Measurements from ENCODE around the gene LRRC4. TPM values are rescaled to one million over a fixed set of nuclear protein-coding genes. Genes with fewer than 3 reads are reported as not detected.

Gene LRRC4
- total and polyA plus RNA-seq, 2 donors (not counting 1 experiment from before 2014, with no cell fraction given) = 0.20 to 0.33 TPM

GRCh38 chr7:128025380-128025779, 5.9 kb downstream of the LRRC4 start:
- Histone ChIP-seq H3K4me1 (ENCODE audit: control insufficient read depth, extremely low read depth, insufficient read depth, low read length) (peaks cover 6% of the 10 kb centered on the region), H3K27ac (ENCODE audit: insufficient read depth, low read length) (no peak overlapping the region), H3K9me3 (ENCODE audit: control insufficient read depth, insufficient read depth, low read depth, low read length) (no peaks in the 10 kb centered on the region), H2AFZ (ENCODE audit: low read length) (no peak overlapping the region), H3K4me3 (replicated peaks in 1 of 4; ENCODE audit: control extremely low read depth in 1 of 4, insufficient read depth in 1 of 4, low read depth in 3 of 4, low read length in 4 of 4) (no peak overlapping the region), H3K27me3 (ENCODE audit: control insufficient read depth, insufficient read depth, low read length) (no peaks in the 10 kb centered on the region), H3K36me3 (ENCODE audit: control insufficient read depth, insufficient read depth, low read length) (peaks cover 2% of the 10 kb centered on the region), H3K79me2 (ENCODE audit: control insufficient read depth, insufficient read depth, low read length) (no peaks in the 10 kb centered on the region), H3K4me2 (ENCODE audit: extremely low read depth, insufficient read depth, low read length) (no peak overlapping the region), H3K9ac (ENCODE audit: insufficient read depth, low read length) (no peak overlapping the region), H4K20me1 (ENCODE audit: control insufficient read depth, extremely low read depth, insufficient read depth, low read length) (no peaks in the 10 kb centered on the region)
- peak in 1 of 2 donors; percentile 65 for DNase-seq (ENCODE audit: low read depth in 2 of 2)
- TF ChIP-seq CTCF (conservative IDR thresholded peaks at IDR 0.05 in 1 of 2, IDR thresholded peaks at IDR 0.05 in 1 of 2; ENCODE audit: low read depth in 1 of 2, low read length in 2 of 2) (no peak), EZH2 (IDR thresholded peaks at IDR 0.05; ENCODE audit: low read length, missing control alignments) (no peak)

- Histone ChIP-seq H3K79me2 (ENCODE audit: control insufficient read depth, insufficient read depth, low read length) (no peaks in the 10 kb centered on the region), H3K4me3 (replicated peaks in 1 of 4; ENCODE audit: control extremely low read depth in 1 of 4, insufficient read depth in 1 of 4, low read depth in 3 of 4, low read length in 4 of 4) (no peak overlapping the region), H3K9me3 (ENCODE audit: control insufficient read depth, insufficient read depth, low read depth, low read length) (no peaks in the 10 kb centered on the region), H3K4me2 (ENCODE audit: extremely low read depth, insufficient read depth, low read length) (no peak overlapping the region), H2AFZ (ENCODE audit: low read length) (no peak overlapping the region), H3K27ac (ENCODE audit: insufficient read depth, low read length) (no peak overlapping the region), H3K9ac (ENCODE audit: insufficient read depth, low read length) (no peak overlapping the region), H3K27me3 (ENCODE audit: control insufficient read depth, insufficient read depth, low read length) (no peaks in the 10 kb centered on the region), H3K36me3 (ENCODE audit: control insufficient read depth, insufficient read depth, low read length) (no peaks in the 10 kb centered on the region), H3K4me1 (ENCODE audit: control insufficient read depth, extremely low read depth, insufficient read depth, low read length) (peaks cover 6% of the 10 kb centered on the region), H4K20me1 (ENCODE audit: control insufficient read depth, extremely low read depth, insufficient read depth, low read length) (no peaks in the 10 kb centered on the region)
- no peak for DNase-seq (ENCODE audit: low read depth in 2 of 2)
- TF ChIP-seq CTCF (conservative IDR thresholded peaks at IDR 0.05 in 1 of 2, IDR thresholded peaks at IDR 0.05 in 1 of 2; ENCODE audit: low read depth in 1 of 2, low read length in 2 of 2) = no peak
- TF ChIP-seq EZH2 (IDR thresholded peaks at IDR 0.05; ENCODE audit: low read length, missing control alignments) = no peak
Measured at GRCh38 chr7:128024151-128024550, 7.1 kb downstream of the LRRC4 start.

- Histone ChIP-seq H3K27ac (ENCODE audit: insufficient read depth, low read length) (no peak overlapping the region), H4K20me1 (ENCODE audit: control insufficient read depth, extremely low read depth, insufficient read depth, low read length) (no peaks in the 10 kb centered on the region), H2AFZ (ENCODE audit: low read length) (no peak overlapping the region), H3K4me2 (ENCODE audit: extremely low read depth, insufficient read depth, low read length) (no peak overlapping the region), H3K4me3 (replicated peaks in 1 of 4; ENCODE audit: control extremely low read depth in 1 of 4, insufficient read depth in 1 of 4, low read depth in 3 of 4, low read length in 4 of 4) (no peak overlapping the region), H3K27me3 (ENCODE audit: control insufficient read depth, insufficient read depth, low read length) (no peaks in the 10 kb centered on the region), H3K9ac (ENCODE audit: insufficient read depth, low read length) (no peak overlapping the region), H3K79me2 (ENCODE audit: control insufficient read depth, insufficient read depth, low read length) (no peaks in the 10 kb centered on the region), H3K9me3 (ENCODE audit: control insufficient read depth, insufficient read depth, low read depth, low read length) (no peaks in the 10 kb centered on the region), H3K4me1 (ENCODE audit: control insufficient read depth, extremely low read depth, insufficient read depth, low read length) (peaks cover 6% of the 10 kb centered on the region), H3K36me3 (ENCODE audit: control insufficient read depth, insufficient read depth, low read length) (no peaks in the 10 kb centered on the region)
- TF ChIP-seq CTCF (conservative IDR thresholded peaks at IDR 0.05 in 1 of 2, IDR thresholded peaks at IDR 0.05 in 1 of 2; ENCODE audit: low read depth in 1 of 2, low read length in 2 of 2) (no peak), EZH2 (IDR thresholded peaks at IDR 0.05; ENCODE audit: low read length, missing control alignments) (no peak)
- peak; percentile 66 to 85 for DNase-seq (ENCODE audit: low read depth in 2 of 2)
Measured at GRCh38 chr7:128022631-128023532, 8.4 kb downstream of the LRRC4 start.

Measured in fibroblast of lung (primary cell).